Right hindlimb (tissue), 1 donor: Measurements from ENCODE around the gene KCTD3.
A peak's percentile ranks its signal among the peaks of the same experiment; 100 is the strongest.

Source experiments
- DNase-seq: peaks from one replicate; pipeline ENCODE4 v3.0.0-alpha.2; 2018

KCTD3 gene

DNA sequence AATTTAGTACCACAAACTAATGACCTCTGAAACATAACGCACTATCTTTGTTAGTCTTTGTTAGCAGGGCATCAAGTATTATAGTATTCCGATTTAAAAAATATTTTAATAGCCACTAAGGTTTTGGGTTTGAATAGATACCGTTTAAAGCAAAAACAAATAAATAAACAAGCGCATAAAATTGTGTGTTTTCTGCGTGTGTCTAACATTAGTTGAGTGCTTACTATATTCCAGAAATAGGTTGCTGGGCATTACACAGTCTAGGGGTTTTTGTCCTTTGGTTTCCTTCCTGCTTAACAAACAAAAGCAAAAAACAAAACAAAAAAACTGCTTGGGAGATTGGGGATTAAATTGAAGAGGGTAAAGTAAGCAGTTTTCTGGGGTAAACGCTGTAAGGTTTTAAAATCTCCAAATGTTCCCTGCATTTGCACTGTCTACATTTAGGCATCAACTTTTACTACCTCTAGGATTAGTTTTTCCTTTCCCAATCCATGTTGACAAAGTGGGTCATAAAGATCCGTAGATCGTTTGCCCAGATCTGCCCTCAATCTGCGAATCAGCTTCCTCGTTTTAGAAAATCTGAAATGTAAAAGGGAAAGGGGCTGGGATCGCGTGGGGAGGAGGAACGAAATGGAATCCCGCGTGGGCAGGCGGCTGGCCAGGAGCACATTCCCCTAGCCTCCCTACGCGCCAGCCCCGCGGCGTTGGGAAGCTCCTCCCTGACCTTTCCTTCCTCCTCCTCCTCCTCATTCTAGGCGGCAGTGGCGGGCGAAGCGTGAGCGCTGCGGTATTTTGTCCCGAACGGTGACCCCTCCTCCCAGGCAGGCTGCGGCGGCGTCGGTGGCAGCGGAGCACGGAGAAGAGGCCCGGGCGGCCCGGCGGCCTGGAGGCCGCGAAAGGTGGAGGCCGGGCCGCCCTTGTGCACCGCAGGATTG is at the start of gene KCTD3:
Gene KCTD3, plus strand, starts transcription at position 749 of the 935 bp plus-strand sequence. CDS start 382 bp downstream, outside the sequence.
- peak; percentile 89 for DNase-seq

DNA sequence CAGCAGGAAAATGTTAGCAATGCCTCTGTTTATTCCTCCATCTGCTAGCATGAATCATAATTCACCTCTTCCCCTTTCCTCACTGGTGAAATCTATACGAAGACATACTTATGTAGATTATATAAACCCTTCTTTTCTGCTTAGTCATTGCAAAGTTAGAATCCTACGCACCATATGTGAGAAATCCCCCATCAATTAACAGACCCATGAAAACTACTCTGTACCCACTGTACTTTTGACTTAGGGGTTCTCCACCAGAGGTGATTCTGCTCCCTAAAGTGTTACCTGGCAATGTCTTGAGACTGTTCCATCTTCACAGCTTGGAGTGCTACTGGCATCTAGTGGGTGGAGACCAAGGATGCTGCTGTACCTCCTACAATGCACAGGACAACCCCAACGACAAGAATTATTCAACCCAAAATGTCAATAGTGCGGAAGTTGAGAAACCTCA is 49.6 kb upstream of the KCTD3 start:
- DNase-seq, result no peak

DNA sequence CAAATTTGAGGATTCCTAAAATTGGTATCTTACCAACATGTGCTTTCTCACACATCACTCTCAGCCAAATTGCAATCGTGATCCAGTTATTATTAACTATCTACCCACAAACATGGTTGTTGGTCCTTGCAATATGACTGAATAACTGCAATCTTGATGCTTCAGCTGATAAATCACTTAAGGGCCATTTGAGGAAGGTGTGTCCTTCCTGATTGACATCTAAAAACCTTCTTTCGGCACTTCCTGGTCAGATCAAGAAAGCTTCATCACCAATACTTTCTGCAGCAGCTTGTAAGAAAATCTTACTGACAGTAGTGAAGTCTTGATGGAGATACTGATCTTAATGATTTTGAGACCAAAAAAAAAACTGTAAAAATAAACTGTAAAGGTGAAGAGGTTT is 48.5 kb upstream of the KCTD3 start:
- no peak for DNase-seq

DNA sequence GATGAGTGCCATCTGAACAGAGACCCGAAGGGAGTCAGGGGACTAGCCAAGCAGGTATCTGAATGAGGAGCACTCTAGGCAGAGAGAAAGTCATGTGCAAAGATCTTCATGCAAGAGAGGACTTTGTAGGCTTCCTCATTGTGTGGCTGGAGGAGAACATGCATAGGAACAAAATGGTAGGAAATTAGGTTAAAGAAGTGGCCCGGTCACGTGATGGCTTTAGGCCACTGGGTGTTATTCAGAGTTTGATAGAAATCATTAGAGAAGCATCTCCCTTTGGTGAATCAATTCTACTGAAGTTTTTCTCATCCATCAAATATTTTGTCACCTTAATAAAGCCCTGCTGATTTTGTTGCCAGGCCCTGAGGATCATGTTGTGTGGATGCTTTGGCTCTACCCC is 45.8 kb upstream of the KCTD3 start:
- DNase-seq, result no peak

DNA sequence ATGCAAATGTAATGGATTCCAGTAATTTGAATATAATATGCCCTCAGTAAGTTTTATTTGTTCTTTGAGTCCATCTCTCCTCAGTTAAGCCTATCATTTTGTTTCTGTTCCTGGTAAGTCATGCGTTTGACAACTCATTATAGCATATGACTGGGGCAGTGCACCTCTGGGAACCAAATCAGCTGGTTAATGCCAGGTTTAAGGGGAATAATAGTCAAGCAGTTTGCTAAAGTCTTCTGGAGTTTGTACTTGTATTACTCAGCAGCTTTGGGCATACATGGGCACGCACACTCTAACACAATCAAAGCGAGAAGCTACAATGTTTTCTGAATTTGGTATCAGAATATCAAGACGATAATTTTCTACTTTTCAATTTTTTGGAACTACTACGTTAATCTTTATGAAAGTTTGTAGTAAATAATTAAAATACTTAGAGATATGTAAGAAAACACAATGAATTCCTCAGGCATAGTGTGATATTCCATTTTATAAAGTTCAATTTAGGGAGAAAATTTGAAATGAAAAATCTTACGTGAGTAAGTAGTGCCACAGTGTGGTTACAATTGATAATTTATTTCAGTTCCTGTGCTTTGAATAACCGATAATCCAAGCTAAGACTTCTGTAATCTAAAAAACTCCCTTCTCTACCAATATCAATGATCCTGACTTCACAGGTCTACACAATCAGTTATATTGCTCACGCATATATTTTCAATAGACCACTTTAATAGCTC is 43.8 kb upstream of the KCTD3 start:
- no peak for DNase-seq

DNA sequence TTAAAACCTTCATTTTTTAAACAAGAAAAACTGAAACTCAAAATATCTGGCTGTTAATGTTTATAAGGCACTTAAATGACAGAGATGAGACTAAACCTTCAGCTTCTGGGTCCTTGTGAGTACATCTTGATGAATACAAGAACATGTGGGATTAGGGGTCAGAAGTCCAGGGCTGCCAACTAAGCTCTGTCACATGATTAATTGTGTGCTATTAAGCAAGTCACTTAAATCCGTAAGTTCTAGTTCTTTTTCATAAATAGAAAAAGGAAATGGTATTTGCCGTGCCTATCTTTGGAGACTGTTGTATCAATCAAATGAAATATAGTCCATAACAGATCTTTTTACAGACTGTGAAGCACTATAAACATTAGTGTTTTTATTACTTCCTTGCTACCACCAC is 43.2 kb upstream of the KCTD3 start:
- DNase-seq, result no peak

DNA sequence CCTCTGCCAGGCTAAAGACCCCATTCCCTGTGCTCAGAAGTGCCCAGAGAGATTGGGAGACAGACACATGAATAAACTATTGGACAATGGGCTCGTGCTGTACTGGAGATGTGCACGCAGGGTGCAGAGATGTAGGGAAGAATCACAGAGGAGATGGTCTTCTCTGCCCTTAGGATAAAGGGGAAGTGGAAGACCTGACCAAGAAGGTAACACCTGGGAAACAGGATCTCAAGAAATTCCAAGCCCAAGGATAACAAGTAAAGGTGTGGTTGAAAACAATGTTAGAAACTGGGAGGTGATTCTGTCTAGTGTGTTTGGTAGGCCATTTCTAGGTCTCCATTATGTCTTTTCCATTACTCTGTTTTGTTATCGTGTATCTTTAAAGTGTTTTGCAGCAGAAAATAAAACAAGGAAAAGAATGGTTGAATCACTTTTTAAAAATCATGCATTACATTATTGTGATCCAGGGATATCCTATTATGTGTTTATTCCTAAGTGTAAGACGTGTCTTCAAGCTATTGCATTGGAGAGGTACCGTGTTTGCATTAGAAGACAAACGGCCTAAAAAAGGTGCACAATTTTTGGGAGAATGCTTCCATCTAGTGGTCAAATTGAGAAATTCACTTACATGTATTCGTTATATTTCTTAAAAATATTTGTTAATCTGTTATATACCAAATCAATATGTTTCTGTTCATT is 40.8 kb upstream of the KCTD3 start:
- DNase-seq, result no peak

DNA sequence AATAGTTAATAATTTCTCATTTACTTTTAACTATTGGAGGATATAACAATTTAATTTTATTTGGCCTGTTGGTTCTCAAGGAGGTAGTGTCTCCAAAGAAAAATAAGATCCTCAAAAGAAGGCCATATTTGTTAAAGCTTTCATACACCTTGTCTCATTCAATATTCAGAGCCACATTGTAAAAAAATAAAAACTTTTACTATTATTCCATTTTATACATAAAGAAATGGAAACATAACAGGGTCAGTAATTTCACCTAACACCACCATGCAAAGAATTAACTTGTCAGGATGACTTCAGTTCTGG is 40.3 kb upstream of the KCTD3 start:
- no peak for DNase-seq

DNA sequence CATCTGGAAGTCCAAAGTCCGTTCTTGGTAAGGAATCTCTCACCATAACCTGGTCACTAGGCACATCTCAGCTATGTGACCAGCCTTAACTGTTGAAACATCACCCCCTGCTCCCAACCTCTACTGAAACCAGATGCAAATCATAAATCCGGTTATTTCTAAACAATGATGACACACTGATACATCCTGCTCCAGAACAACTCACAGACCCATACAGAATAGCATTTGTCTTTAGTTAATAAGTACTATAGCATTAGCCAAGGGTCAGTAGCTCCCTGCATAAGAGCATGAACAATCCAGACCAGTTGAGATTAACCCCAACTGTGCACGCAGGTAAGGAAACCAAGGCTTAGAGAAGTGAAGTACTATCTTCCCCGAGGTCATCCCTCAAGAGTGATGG is 38.0 kb upstream of the KCTD3 start:
- no peak for DNase-seq

DNA sequence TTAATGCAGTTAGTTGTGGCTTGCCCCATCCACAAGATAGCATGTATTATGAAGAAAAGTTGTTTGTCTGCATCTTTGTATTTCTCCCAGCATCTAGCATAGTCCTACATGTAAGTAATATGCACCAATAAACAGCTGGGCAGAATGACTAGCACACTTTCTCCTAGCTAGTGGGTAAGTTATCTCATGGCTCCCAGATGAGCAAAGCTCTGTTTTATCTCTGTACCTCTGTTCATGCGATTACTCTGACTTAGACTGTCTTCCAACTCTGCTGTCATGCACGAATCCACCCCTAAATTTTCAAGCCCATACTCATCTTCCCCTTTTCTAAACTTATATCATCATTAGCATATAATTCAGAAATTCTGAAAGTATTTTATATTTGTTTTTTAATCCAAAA is 37.5 kb upstream of the KCTD3 start:
- no peak for DNase-seq

DNA sequence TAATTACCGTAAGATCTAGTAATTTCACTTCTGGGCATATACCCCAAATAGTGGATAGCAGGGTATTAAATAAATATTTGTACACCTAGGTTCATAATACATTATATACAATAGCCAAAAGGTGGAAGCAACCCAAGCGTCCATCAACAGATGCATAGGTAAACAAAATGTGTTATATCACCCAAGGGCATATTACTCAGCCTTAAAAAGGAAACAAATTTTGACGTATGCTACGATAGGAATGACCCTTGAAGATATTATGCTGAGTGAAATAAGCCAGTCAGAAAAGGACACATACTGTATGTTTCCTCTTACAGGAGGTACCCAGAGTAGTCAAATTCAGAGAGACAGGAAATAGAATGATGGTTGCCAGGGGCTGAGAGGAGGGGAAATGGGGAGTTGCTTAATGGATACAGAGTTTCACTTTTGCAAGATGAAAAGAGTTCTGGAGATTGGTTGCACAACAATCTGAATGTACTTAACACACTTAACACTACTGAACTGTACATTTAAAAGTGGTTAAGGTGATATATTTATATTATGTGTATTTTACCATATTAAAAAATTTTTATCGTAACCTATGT is 36.6 kb upstream of the KCTD3 start:
- DNase-seq, result no peak

DNA sequence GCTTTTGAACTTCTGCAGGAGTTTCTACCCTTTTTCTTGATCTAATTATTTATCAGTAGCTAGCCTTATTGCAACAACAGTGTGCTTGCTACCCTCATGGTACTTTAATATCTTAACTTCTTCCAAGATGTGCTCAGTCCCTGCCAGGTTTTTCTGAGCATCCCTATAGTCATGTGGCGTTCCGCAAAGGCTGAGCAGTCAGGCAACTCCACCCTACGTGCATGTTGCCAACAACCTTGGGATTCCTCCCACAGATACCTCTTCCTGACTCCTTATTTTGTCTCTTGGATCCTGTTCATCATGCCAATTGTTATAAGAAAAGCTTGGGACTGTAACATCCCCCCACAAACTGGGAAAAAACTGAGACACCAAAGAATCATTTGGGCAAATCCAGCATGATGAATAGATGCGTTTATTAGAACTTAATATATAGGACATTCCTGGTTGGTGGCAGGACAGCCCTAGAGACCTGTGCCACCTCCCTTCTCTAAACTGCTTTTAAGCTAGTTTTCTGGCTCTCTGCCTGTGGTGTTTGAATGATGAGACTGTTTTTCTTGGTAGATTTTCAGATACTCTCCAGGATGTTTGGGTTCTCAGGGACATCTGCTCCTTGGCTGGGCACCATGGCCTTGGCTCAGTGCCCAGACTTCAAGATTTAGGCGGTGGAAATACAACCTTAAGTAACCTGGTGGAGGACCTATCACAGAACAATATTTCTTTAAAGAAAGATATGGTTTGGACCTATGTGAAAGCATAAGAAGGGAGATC is 27.1 kb upstream of the KCTD3 start:
- no peak for DNase-seq

DNA sequence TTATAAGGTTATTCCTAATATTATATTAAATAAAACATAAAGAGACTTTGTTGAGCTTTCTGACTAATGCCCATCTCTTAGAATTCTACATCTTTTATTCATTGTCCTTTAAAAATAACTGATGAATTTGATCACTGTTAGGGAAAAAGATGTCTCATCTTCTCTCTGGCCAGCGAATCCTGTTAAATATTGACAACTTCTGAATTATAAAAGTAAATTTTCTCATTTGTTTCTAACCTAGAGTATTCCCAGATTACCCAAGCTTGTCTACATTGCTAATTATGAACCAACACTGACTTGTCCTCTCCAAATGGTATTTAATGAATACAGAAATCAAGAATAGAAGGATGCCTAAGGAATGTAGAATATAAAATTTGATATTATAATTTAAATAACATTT is 24.8 kb upstream of the KCTD3 start:
- DNase-seq, result no peak

DNA sequence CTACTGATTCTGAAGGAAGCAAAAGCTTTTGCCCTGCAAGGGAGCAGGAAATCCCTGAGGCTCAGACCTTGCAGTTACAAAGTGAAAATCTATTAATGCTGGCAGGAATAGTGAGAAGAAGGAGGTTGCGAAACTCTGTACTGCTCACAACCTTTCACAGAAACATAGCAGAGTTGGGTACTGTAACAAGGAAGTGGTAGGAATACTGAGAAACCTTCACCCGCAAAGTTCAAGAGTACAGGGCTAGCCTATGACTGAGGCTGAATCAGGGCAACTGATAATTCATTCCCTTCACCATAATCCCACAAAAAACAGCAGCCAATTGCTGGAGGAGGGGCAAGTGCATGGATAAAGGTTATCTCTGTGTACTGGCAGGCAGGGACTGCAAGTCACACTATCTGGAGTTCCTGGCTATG is 23.9 kb upstream of the KCTD3 start:
- DNase-seq, result no peak

DNA sequence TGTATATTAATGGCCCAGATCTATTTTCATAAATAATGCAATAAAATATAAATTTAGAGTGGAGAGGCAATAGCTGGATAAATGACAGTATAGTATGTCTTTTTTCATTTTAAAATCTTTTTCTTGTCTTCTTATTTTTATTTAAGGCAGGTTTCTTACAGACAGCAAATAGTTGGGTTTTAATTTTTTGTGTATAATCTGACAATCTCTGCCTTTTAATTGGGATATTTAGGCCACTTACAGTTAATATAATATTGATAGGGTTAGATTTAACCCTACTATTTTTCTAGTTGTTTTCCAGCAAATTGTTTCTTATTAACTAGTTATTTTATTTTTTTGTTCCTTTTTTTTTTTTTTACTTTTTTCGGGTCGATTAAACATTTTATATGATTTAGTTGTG is 23.3 kb upstream of the KCTD3 start:
- DNase-seq, result no peak

DNA sequence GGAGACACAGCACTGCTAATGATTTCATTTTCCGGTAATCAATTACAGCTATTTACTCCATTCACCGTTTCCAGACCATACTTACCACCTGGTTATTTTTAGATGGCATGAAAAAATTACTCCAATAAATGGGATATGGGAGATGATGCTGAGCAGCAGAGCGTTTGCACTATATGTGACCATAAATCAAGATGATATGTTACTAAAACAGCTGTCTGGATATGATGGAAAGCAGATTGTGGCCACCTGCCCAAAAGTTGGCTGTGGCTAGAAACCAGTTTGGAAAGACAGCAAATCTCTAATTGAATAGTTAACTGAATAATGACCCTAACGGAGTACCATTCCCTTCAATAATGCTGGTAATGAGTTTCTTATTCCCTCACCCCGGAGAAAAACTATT is 22.5 kb upstream of the KCTD3 start:
- no peak for DNase-seq

DNA sequence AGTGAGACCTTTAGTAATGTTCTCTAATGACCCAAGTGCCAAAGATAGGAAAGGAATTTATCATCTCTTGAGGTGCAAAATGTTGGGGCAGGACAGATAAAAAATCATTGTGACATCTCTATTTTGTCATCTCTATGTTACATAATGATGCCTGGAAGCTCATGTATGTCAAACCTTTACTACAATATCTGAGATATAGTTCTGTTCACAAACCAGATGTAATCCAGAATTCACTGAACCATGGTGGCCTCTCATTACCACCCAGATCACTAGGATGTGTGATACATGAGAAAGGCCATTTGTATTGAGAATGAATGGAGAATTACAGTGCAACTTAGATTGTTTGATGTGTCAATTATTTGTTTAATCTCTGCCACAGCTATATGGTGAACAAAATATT is 22.0 kb upstream of the KCTD3 start:
- DNase-seq, result no peak

DNA sequence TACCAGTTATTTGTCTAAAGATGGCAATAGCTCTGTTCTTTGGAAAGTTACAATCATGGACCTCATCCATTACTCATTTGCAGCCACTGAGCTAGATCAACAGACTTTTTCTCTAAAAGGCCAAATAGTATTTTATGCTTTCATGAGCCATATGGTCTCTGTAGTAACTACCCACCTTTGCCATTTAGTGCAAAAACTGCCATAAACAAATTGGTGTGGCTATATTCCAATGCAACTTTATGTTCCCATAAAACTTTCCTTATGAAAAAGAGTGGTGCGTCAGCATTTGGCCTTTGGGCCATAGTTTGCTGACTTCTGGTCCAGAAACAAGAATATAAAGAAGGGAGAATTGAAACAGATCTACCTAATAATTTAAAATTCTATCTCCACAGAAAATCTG is 20.1 kb upstream of the KCTD3 start:
- DNase-seq, result no peak

DNA sequence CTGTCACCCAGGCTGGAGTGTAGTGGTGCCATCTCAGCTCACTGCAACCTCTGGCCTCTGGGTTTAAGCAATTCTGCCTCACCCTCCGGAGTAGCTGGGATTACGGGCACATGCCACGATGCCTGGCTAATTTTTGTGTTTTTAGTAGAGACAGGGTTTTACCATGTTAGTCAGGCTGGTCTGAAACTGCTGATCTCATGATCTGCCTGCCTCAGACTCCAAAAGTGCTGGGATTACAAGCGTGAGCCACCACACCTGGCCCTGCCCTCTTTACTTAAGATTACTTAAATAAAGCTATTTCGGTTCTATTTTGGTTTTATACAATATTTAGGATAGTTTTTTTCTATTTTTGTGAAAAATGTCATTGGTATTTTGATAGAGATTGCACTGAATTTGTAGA is 15.3 kb upstream of the KCTD3 start:
- DNase-seq, result no peak

DNA sequence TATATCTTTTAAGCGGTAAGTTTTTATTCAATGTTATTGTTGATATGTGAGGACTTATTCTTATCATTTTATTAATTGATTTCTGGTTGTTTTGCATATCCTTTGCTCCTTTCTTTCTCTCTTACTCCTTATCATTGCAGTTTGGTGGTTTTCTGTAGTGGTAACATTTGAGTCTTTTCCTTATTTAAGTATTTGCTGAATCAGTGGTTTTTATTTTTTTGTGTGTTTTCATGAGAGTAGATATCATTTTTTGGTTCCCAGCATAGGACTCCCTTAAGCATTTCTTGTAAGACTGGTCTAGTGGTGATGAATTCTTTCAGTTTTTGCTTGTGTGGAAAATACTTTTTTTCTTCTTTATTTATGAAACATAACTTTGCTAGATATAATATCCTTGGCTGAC is 12.2 kb upstream of the KCTD3 start:
- DNase-seq, result no peak

DNA sequence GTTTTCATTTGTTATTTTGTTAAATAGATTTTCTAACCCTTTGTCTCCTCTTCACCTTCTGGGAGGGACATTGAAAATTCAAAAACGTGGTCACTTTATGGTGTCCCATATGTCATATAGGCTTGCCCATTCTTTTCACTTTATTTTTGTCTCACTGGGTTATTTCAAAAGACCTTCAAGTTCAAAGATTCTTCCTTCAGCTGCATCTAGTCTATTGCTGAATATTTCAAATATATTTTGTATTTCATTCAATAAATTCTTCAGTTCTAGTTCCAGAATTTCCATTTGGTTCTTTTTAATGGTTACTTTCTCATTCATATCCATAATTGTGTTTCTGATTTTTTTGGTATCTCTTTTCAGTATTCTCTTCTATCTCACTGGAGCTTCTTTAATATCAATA is 11.6 kb upstream of the KCTD3 start:
- no peak for DNase-seq

DNA sequence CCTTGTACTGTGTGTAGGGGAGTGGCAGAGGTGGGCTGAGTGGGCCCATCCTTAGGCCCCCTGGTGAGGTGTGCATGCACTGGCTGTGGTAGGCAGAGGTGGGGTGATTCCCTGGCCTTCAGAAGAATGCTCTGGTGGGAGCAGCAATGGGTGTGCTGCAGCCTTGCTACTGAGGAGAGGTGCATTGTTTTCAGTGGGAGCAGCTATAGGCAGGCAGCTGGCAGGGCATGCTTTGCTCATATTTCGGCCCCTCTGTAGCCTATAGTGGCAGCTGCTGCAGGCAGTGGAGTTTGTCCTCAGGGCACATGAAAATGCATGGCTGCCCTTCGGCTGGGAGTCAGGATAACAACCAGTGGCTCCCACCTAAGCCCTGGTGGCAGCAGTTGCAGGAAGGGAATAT is 10.1 kb upstream of the KCTD3 start:
- no peak for DNase-seq

DNA sequence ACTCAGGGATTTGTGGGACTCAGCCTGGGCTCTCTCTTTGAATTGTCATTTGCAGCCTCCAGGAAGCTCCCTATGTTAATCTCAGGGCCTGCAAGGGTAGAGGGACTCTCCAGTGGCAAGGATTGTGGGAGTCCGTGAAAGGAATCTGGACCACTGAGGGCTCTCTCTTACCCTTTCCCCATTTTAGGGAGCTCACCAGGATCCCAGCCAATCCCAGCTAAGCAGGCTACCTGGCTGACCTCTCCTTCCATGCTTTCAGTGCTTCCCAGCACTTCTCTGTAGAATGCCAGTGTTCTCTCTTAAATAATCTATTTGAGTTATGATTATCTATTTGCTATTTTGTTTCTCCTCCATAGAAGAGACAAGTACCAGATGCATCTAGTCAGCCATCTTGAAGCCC is 9.6 kb upstream of the KCTD3 start:
- DNase-seq, result no peak
